BE2C (cell line): ENCODE measurements around the gene TM4SF4.

Experiments used
- DNase-seq: peaks from one replicate; pipeline ENCODE4 v3.0.0-alpha.2; 2020
- H3K27me3 ChIP-seq: fragments of 250-450 bp; sonication (Bioruptor Pico); 2 replicates; pipeline ENCODE4 v1.5.1; 2020; ENCODE audit warnings: mild to moderate bottlenecking
- H3K36me3 ChIP-seq: fragments of 250-450 bp; sonication (Bioruptor Pico); 2 replicates; pipeline ENCODE4 v1.5.1; 2020; ENCODE audit warnings: mild to moderate bottlenecking
- H3K4me1 ChIP-seq: fragments of 250-450 bp; sonication (Bioruptor Pico); 2 replicates; pipeline ENCODE4 v1.5.1; 2020
- H3K4me3 ChIP-seq: 2 replicates; pipeline ENCODE4 v1.5.1; 2011; ENCODE audit warnings: low read depth, low read length
- H3K9me3 ChIP-seq: fragments of 250-450 bp; sonication (Bioruptor Pico); 2 replicates; pipeline ENCODE4 v1.5.1; 2020
- CTCF ChIP-seq: IDR thresholded peaks from 2 replicates; pipeline ENCODE4 v1.5.1; 2012; ENCODE audit warnings: mild to moderate bottlenecking, low read depth, low read length

TM4SF4 gene

GRCh38 chr3:149450281-149450680 is 24.2 kb upstream of the TM4SF4 start:
- DNase-seq, result no peak
- Histone ChIP-seq H3K9me3 (no peaks in the 10 kb centered on the region), H3K4me3 (no peak overlapping the region), H3K36me3 (no peaks in the 10 kb centered on the region), H3K4me1 (no peaks in the 10 kb centered on the region), H3K27me3 (no peaks in the 10 kb centered on the region)
- TF ChIP-seq CTCF, result no peak

GRCh38 chr3:149452036-149452435 is 22.5 kb upstream of the TM4SF4 start:
- Histone ChIP-seq H3K36me3 (no peaks in the 10 kb centered on the region), H3K4me1 (no peaks in the 10 kb centered on the region), H3K4me3 (no peak overlapping the region), H3K27me3 (no peaks in the 10 kb centered on the region), H3K9me3 (no peaks in the 10 kb centered on the region)
- no peak for DNase-seq
- TF ChIP-seq CTCF, result no peak

GRCh38 chr3:149453140-149453805 is 21.2 kb upstream of the TM4SF4 start:
- no peak for TF ChIP-seq CTCF
- Histone ChIP-seq H3K4me1 (no peaks in the 10 kb centered on the region), H3K36me3 (no peaks in the 10 kb centered on the region), H3K4me3 (no peak overlapping the region), H3K27me3 (no peaks in the 10 kb centered on the region), H3K9me3 (no peaks in the 10 kb centered on the region)
- DNase-seq, result no peak

- DNase-seq, result no peak
- H3K4me1 ChIP-seq, result no peaks in the 10 kb centered on the region
Measured at GRCh38 chr3:149454746-149455145, 19.8 kb upstream of the TM4SF4 start.

GRCh38 chr3:149455366-149455765 is 19.1 kb upstream of the TM4SF4 start:
- DNase-seq, result no peak

More at GRCh38 chr3:149454746-149455145, 19.8 kb upstream of the TM4SF4 start:
- no peaks in the 10 kb centered on the region for H3K9me3 ChIP-seq
- H3K4me3 ChIP-seq, result no peak overlapping the region
- no peak for TF ChIP-seq CTCF
- H3K36me3 ChIP-seq, result no peaks in the 10 kb centered on the region
- no peaks in the 10 kb centered on the region for H3K27me3 ChIP-seq

More at GRCh38 chr3:149455366-149455765, 19.1 kb upstream of the TM4SF4 start:
- Histone ChIP-seq H3K4me1 (no peaks in the 10 kb centered on the region), H3K4me3 (no peak overlapping the region), H3K27me3 (no peaks in the 10 kb centered on the region), H3K36me3 (no peaks in the 10 kb centered on the region), H3K9me3 (no peaks in the 10 kb centered on the region)
- TF ChIP-seq CTCF, result no peak
